ENCODE results near the gene SECTM1. TPM values are rescaled to one million over a fixed set of nuclear protein-coding genes. Genes with fewer than 3 reads are reported as not detected.

SECTM1 gene
- total RNA-seq, 1 experiment from 2014 or later: 0.50 TPM

DNA sequence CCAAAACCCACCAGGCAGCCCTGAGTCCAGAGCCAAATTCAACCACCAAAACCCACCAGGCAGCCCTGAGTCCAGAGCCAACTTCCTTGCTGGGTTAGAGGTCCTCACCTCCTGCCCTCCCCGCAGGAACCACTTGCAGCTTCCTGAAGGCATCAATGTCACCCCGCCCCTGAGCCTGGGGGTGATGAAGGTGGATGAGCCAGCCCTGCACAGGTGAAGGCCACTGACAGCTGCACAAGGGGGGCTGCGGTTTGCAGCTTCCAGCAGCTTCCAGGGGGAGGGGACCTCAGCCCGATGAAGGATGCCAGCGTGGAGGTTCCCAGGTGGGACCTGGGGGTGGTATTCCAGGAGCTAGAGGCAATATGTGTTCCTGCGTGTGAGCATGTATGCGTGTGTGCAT, 52.5 kb downstream of the SECTM1 start:
- in situ Hi-C loops (cut with HindIII; ENCODE audit: low pct_unique_long_range_greater_than_20kb, low sequenced_read_pairs): no loop called here
- DNase-seq (ENCODE audit: low read depth, low spot score): no peak

DNA sequence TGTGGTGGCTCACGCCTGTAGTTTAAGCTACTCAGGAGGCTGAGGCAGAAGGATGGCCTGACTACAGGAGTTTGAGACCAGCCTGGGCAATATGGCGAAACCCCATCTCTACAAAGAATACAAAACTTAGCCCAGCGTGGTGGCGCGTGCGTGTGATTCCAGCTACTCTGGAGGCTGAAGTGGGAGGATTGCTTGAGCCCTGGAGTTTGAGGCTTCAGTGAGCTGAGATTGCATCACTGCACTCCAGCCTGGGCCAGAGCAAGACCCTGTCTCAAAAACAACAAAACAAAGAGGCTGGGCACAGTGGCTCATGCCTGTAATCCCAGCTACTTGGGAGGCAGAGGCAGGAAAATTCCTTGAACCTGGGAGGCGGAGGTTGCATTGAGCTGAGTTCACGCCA, 53.0 kb downstream of the SECTM1 start:
- DNase-seq (ENCODE audit: low read depth, low spot score): no peak
- in situ Hi-C loops (cut with HindIII; ENCODE audit: low pct_unique_long_range_greater_than_20kb, low sequenced_read_pairs): no loop called here

DNA sequence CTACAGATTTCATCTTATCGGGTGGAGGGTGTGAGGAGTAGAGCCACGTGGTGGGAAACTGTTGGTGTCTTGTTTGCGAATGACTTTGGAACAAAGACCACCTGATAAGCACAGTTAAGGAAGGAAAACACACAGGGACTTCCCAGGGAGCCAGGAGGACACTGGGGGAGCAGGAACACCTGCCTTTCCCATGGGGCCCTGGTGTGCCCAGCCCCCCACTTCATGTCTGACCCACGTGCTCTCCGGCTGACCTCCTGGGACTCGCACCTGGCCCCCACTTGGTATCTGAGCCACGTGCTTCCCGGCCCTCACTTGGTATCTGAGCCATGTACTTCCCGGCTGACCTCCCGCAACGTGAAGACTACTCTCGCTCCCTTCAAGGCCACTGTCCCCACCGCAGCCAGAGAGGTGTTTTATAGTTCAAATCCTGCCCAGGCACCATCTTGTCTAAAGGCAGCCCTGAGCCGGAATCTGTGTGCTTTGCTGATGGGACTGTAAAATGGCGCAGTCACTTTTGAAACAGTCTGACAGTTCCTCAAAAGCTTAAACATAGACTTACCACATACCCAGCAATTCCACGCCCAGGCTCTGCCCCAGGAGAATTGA, 54.7 kb downstream of the SECTM1 start:
- in situ Hi-C loops (cut with HindIII; ENCODE audit: low pct_unique_long_range_greater_than_20kb, low sequenced_read_pairs): no loop called here
- DNase-seq (ENCODE audit: low read depth, low spot score): no peak

DNA sequence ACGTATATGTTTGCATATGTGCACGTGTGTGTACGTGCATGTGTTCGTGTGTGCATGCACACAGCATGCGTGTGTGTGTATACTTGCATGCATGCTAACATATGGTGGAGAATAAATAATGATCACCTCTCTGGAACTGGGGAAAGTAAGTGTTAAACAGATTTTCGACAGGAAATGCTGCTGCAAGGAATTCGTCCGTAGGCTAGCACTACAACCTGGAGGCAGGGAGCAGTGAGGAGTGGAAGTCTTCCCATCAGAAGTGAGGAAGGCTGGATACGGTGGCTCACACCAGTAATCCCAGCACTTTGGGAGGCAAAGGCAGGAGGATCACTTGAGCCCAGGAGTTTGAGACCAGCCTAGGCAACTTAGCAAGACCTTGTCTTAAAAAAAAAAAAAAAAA, 55.3 kb downstream of the SECTM1 start:
- in situ Hi-C loops (cut with HindIII; ENCODE audit: low pct_unique_long_range_greater_than_20kb, low sequenced_read_pairs): no loop called here
- no peak for DNase-seq (ENCODE audit: low read depth, low spot score)

DNA sequence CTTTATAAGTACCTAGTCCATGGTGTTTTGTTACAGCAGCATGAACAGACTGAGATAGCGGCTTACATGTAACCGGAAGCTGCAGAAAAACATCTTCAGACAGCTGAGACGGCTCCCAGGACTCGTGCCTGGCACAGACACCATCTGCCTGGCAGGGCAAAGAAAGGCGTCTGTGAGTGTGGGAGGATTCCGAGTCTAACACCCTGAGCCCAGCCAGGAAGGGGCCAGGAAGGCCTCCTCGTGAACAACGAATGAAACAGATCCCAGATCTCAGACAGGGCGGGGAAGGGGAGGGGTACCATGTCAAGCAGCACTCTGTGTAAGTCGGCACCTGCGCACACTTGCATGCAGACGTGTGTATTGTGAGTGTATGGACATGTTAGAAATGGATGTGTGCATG, 55.7 kb downstream of the SECTM1 start:
- DNase-seq (ENCODE audit: low read depth, low spot score): no peak
- in situ Hi-C loops (cut with HindIII; ENCODE audit: low pct_unique_long_range_greater_than_20kb, low sequenced_read_pairs): no loop called here

DNA sequence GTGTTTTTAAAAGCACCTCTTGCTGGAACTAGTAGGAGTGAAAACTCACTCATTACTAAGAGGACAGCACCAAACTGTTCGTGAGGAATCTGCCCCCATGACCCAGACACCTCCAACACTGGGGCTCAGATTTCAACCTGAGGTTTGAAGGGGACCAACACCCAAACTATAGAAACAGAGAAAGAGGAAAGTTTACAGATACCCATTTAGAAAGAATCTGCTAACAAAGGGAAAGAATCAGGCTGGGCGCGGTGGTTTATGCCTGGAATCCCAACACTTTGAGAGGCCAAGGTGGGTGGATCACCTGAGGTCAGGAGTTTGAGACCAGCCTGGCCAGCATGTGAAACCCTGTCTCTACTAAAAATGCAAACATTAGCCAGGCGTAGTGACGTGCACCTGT, 56.6 kb downstream of the SECTM1 start:
- in situ Hi-C loops (cut with HindIII; ENCODE audit: low pct_unique_long_range_greater_than_20kb, low sequenced_read_pairs): no loop called here
- DNase-seq (ENCODE audit: low read depth, low spot score): no peak

DNA sequence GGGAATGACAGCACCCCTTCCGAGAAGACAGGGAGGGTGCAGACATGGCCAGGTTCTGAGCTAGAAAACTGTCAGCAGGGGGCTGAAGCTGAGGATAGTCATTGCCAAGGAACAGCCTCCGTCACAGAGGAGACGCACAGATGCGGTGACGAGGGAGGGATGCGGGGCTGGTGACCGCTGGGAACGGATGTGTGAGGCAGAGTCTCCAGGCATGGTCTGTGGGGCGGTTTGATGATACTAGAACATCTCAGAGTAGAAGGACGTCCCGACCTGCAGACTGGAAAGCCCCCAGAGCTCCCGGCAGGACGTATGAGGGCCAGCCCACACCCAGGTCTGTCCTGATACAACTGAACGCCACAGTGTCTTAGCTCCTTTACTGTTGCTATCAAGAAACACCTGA, 58.2 kb downstream of the SECTM1 start:
- no peak for DNase-seq (ENCODE audit: low read depth, low spot score)
- in situ Hi-C loops (cut with HindIII; ENCODE audit: low pct_unique_long_range_greater_than_20kb, low sequenced_read_pairs): no loop called here

DNA sequence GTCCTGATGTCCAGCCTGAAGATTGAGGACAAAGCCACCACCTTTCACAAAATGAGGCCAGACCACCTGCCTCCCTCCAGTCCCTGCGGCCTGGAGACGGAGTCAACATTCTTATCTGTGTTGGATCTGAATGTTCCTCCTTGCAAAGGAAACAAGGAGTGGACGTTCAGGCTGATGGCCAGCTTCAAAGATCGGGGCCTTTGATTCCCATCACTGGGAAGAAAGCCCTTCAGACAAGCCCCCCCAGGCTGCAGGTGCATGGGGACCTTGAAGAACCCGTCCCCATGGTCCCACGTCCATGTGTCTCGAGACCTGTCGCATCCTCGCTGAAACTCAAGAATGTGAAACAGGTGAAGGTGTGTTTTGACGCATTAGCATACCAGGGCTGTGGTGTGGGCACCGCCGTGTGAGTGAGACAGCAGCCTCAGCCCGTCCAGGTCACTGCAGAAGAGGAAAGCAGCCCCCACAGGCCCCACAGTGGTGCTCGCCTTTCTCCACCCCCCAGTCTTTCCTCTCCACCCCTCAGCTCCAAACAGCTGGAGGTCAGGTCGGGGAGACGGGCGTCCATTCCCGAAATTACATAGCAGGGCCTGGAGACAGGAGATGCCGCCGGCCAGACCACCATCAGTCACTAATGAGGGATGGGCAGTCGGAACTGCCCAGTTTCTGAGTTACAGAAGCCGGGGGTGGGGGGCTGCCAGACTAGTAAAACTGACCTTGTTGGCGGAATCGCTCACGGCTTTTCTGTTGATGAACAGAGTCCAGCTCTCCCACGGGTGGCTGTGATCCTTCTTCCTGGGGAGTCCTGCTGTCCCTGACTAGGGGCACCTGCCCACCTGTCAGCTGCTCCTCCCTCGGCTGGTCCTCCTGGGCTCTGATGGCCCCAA, 59.2 kb downstream of the SECTM1 start:
- in situ Hi-C loops (cut with HindIII; ENCODE audit: low pct_unique_long_range_greater_than_20kb, low sequenced_read_pairs): no loop called here
- DNase-seq (ENCODE audit: low read depth, low spot score): no peak

DNA sequence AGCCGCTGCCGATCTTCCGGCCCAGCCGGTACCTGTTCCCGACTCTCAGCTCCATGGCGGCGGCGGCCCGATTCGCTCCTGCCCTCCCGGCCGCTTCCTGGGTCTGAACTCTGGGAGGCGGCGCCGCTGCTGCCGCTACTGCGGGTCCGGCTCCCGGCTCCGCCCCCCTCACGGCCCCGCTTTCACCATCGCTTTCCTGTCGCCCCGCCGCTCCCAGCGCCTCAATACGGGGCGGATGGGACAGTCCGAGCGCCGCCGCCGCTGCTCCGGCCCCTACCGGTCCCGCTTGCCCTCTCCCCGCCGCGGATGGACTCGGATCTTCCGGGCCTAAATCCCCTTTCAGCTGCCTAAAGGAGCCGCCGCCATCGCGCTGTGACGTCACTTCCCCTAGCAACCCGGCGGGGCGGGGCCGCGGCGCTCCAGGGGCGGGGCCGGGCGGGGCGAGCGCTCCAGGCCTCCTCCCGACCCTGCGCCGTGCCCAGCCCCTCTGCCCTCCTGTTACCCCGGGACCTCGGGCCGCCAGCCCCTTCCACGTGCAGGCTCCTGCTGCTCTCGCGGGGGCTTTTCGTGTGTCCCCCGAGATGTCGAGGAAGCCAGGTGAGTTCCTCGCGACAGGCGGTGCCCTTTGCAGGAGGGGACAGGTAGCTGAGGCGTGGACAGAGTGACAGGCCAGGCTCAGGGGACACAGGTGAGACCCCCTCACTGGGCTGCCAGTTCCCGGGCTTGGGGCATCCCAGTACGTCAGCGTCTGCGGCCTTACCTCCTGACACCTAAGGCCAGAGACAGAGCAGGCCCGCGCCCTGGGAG, 60.0 kb downstream of the SECTM1 start, which contains the start of gene CSNK1D:
Gene CSNK1D (minus strand): TSS at position 374 of the 807 bp plus-strand sequence. CDS start 319 bp downstream, at position 55.
- DNase-seq (ENCODE audit: low read depth, low spot score): peak; percentile 83
- in situ Hi-C loops (cut with HindIII; ENCODE audit: low pct_unique_long_range_greater_than_20kb, low sequenced_read_pairs): no loop called here

DNA sequence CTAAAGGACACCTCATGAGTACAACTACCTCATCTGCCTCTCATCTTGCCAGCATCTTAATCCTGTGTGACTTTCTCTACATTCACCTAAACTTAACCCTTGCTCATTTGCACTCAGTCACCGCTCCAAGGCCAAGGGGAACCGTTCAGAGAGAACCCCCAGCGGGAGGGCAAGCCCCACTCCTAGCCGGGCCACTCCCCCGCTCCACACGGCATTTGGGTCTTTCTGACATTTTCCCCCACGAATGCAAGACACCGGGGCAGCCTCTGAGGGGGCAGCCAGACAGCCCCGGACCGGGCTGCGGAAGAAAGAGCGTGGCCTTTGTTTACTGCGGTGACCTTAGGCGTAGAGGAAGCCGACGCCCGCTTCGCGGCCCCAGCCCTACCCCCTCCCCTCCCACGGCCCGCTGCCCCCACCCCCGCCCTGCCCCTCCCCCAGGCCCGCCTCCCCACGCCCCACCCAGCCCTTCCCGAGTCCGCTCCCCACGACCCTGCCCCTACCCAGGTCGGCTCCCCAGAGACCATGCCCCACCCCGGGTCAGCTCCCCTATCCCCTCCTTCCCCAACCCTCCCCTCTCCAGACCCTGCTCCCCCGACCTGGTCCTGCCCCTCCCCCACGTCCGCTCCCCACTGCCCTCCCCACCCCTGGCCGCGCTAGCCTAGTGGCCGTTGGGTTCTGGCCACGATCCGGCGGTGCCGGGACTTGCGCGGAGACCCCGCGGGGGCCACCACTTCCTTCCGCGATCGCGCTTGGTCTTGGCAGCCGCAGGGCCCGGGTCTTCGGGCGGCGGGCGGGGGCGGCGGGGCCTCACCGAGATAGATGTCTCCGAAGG, 60.9 kb downstream of the SECTM1 start:
- in situ Hi-C loops (cut with HindIII; ENCODE audit: low pct_unique_long_range_greater_than_20kb, low sequenced_read_pairs): no loop called here
- DNase-seq (ENCODE audit: low read depth, low spot score): peak; percentile 15

DNA sequence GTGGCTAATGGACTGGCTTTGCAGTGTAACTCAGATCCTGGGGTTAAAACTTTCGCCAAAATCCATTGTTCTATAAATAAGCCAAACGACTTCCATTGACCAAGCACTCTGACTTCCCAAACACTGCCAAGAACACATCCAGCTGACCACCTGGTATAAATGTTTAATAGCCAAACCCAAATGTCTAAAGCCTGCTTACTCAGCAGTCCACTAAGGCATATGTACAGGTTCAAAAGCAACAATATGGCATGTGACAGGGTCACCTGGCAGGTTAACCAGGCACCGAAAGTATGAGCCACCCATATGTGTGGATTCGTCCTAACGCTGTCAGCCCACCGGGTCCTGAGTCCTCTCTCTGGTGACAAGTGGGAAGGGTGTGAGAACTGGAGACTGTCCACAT, 62.2 kb downstream of the SECTM1 start:
- in situ Hi-C loops (cut with HindIII; ENCODE audit: low pct_unique_long_range_greater_than_20kb, low sequenced_read_pairs): no loop called here
- DNase-seq (ENCODE audit: low read depth, low spot score): no peak

Other genes with a start within 250 kb of the SECTM1 start
- 147 and 184 TPM in 2 replicates for gene FASN, start 235.5 kb downstream of the SECTM1 start, total RNA-seq (2014; rRNA removed; shearing (Covaris generic))
- gene CCDC57, start 120.9 kb downstream of the SECTM1 start, total RNA-seq (2014; rRNA removed; shearing (Covaris generic)): 15.7 and 17.8 TPM in 2 replicates
- 9.6 and 12.8 TPM in 2 replicates for gene SLC16A3, start 104.7 kb downstream of the SECTM1 start, total RNA-seq (2014; rRNA removed; shearing (Covaris generic))
- gene CSNK1D, start 60.1 kb downstream of the SECTM1 start, total RNA-seq (2014; rRNA removed; shearing (Covaris generic)): 18.0 and 23.6 TPM in 2 replicates
- not detected in 2 replicates for gene CD7, start 16.2 kb downstream of the SECTM1 start, total RNA-seq (2014; rRNA removed; shearing (Covaris generic))
- gene TEX19, start 25.5 kb upstream of the SECTM1 start, total RNA-seq (2014; rRNA removed; shearing (Covaris generic)): 0.05 and 0.19 TPM in 2 replicates
- not detected in 2 replicates for gene UTS2R, start 38.0 kb upstream of the SECTM1 start, total RNA-seq (2014; rRNA removed; shearing (Covaris generic))
- gene HEXD, start 84.6 kb upstream of the SECTM1 start, total RNA-seq (2014; rRNA removed; shearing (Covaris generic)): 4.4 and 7.9 TPM in 2 replicates
- 29.3 and 30.0 TPM in 2 replicates for gene OGFOD3, start 84.8 kb upstream of the SECTM1 start, total RNA-seq (2014; rRNA removed; shearing (Covaris generic))
- 27.3 and 30.3 TPM in 2 replicates for gene CYBC1, start 117.0 kb upstream of the SECTM1 start, total RNA-seq (2014; rRNA removed; shearing (Covaris generic))
- 49.9 and 55.4 TPM in 2 replicates for gene NARF, start 125.0 kb upstream of the SECTM1 start, total RNA-seq (2014; rRNA removed; shearing (Covaris generic))
- gene FOXK2, start 186.0 kb upstream of the SECTM1 start, total RNA-seq (2014; rRNA removed; shearing (Covaris generic)): 33.0 and 33.6 TPM in 2 replicates